Thyroid gland (tissue), 4 donors: ENCODE results near the gene PPP2R5C.

Experiments
- CTCF ChIP-seq, 6 experiments: fragments of 200-600 bp in 3 of 6; fragments of 450-650 bp in 3 of 6; sonication (generic) in 3 of 6; IDR thresholded peaks; one replicate each; pipeline ENCODE4 v1.5.1; 2016 to 2019; ENCODE audit warnings: antibody characterized with exemption in 6 of 6, mild to moderate bottlenecking in 2 of 6, inconsistent platforms in 1 of 6, moderate library complexity in 1 of 6
- POLR2A ChIP-seq, 2 donors: fragments of 450-650 bp; IDR thresholded peaks; one replicate each; pipeline ENCODE4 v1.6.1; 2017; ENCODE audit warnings: antibody characterized with exemption in 2 of 2, mild to moderate bottlenecking in 2 of 2, moderate library complexity in 1 of 2

DNA sequence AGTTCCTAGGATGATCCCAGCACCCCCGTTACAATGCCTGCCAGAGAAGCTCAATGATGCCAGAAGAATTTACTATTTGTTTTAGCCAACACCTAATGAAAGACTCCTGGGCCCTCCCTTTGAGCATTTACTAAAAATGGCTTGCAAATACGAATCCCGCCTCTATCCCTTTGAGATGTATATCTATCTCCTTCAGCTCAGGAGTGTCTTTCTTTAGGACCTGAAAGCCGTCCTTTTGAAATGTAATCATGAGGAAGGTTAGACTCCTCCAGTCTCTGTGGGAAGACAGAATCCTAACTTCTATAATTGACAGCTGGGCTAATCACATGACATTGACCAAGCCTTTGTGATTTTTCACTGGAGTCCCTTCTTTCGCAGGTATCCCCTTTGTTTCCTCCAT is 183.7 kb downstream of the PPP2R5C start:
- TF ChIP-seq CTCF (IDR thresholded peaks at IDR 0.05) (no peak), POLR2A (IDR thresholded peaks at IDR 0.05) (no peak)
